Panc1 (cell line): Measurements from ENCODE around the gene ROPN1L. TPM values are rescaled to one million over a fixed set of nuclear protein-coding genes. Genes with fewer than 3 reads are reported as not detected.

Experiments used
- ATAC-seq: fragments of 200-7000 bp; cut with Tn5 transposase; 2 replicates; pipeline ENCODE4 v1.9.1; 2020; ENCODE audit warnings: mild to moderate bottlenecking, moderate library complexity
- BruUV-seq: library from RNA; stranded (reverse); fragments of 400-500 nt; replicated peaks from 2 replicates; lab custom pipeline; 2021; lab: Mats Ljungman, UMichigan
- CTCF ChIA-PET: fragments of 300-600 bp; sonication (Branson Sonifier 250); formaldehyde crosslinking; loops from one replicate; lab custom pipeline; 2022; ENCODE audit warnings: antibody characterized with exemption; lab: Charles Lee
- POLR2A ChIA-PET: fragments of 300-600 bp; sonication (Branson Sonifier 250); formaldehyde crosslinking; loops from one replicate; lab custom pipeline; 2022; ENCODE audit warnings: antibody characterized with exemption; lab: Charles Lee
- DNase-seq: peaks from one replicate; pipeline ENCODE4 v3.0.0-alpha.2; 2010; ENCODE audit warnings: low read depth, low spot score
- H3K27ac ChIP-seq: 2 replicates; pipeline ENCODE4 v1.5.1; 2011; ENCODE audit warnings: mild to moderate bottlenecking, low read length, inconsistent platforms
- H3K27me3 ChIP-seq: fragments of 200-500 bp; sonication (Bioruptor generic); 2 replicates; pipeline ENCODE4 v1.6.0; 2014; ENCODE audit warnings: low read length, inconsistent platforms; ENCODE audit not compliant: control insufficient read depth, insufficient read depth
- H3K36me3 ChIP-seq: fragments of 200-500 bp; sonication (Bioruptor generic); 2 replicates; pipeline ENCODE4 v1.5.1; 2014; ENCODE audit warnings: inconsistent platforms, mild to moderate bottlenecking, low read length, moderate library complexity; ENCODE audit not compliant: control insufficient read depth, insufficient read depth
- H3K4me1 ChIP-seq: 2 replicates; pipeline ENCODE4 v1.5.1; 2011; ENCODE audit warnings: inconsistent platforms, mild to moderate bottlenecking, low read length, moderate library complexity; ENCODE audit not compliant: control insufficient read depth, insufficient read depth
- H3K4me3 ChIP-seq, 2 experiments: 2 replicates each; pipeline ENCODE4 v1.5.1; 2011 to 2012; ENCODE audit warnings: low read depth in 2 of 2, low read length in 2 of 2, mild to moderate bottlenecking in 2 of 2, inconsistent platforms in 1 of 2, moderate library complexity in 1 of 2
- H3K9me3 ChIP-seq: fragments of 200-500 bp; sonication (Bioruptor generic); 2 replicates; pipeline ENCODE4 v1.5.1; 2014; ENCODE audit warnings: low read depth, mild to moderate bottlenecking, inconsistent platforms, low read length, moderate library complexity; ENCODE audit not compliant: control insufficient read depth, insufficient read depth
- CTCF ChIP-seq: fragments of 450-650 bp; IDR thresholded peaks from 2 replicates; pipeline ENCODE4 v1.5.1; 2017; ENCODE audit warnings: mild to moderate bottlenecking
- POLR2AphosphoS5 ChIP-seq: IDR thresholded peaks from 2 replicates; pipeline ENCODE4 v1.6.1; 2012; ENCODE audit warnings: mild to moderate bottlenecking, low read depth, low read length, moderate library complexity
- REST ChIP-seq, 2 experiments: IDR thresholded peaks; 2 replicates each; pipeline ENCODE4 v1.6.1; 2011 to 2012; ENCODE audit warnings: low read depth in 2 of 2, control low read depth in 1 of 2, low read length in 1 of 2, mild to moderate bottlenecking in 1 of 2, moderate library complexity in 1 of 2; ENCODE audit not compliant: insufficient read depth in 1 of 2
- SIN3A ChIP-seq: IDR thresholded peaks from 2 replicates; pipeline ENCODE4 v1.6.1; 2012; ENCODE audit warnings: low read depth, mild to moderate bottlenecking, low read length, moderate library complexity, borderline replicate concordance; ENCODE audit not compliant: insufficient read depth
- TCF7L2 ChIP-seq: IDR thresholded peaks from 2 replicates; pipeline ENCODE4 v1.6.1; 2011; ENCODE audit warnings: mild to moderate bottlenecking, low read depth, low read length, inconsistent platforms
- in situ Hi-C: cut with HindIII; loops from 2 replicates; pipeline ENCODE4 v1.10.0; 2016; ENCODE audit warnings: low sequenced_read_pairs, low pct_unique_long_range_greater_than_20kb
- intact Hi-C: fragments of 100-400 bp; cut with micrococcal nuclease; formaldehyde crosslinking; loops from one replicate; pipeline ENCODE4 v1.10.0; 2022; ENCODE audit not compliant: unreplicated experiment
- total RNA-seq: library from RNA; stranded (reverse); gene quantifications from one replicate; pipeline ENCODE4 v1.2.1, GENCODE V29; 2021; ENCODE audit not compliant: unreplicated experiment

Gene ROPN1L
- total RNA-seq, 1 experiment from 2014 or later = 3.0 TPM

- Histone ChIP-seq H3K27me3 (no peaks in the 10 kb centered on the region), H3K36me3 (no peaks in the 10 kb centered on the region), H3K4me3 (no peak overlapping the region), H3K4me1 (peaks cover 32% of the 10 kb centered on the region), H3K27ac (no peak overlapping the region), H3K9me3 (no peaks in the 10 kb centered on the region)
- DNase-seq = no peak
- no TSS peak for BruUV-seq
- intact Hi-C loops (loop anchor here (5.0 to 10.0 kb wide), 3 partner anchors 114 to 734 kb away; partner anchors contain the start of gene ANKRD33B), in situ Hi-C loops (no loop called here)
- CTCF ChIA-PET = interaction anchor here (0.6 to 4.9 kb wide), 3 partner anchors 110 to 177 kb away, joined by 3 to 53 read pairs (median 8); no protein-coding TSS in a partner anchor
- POLR2A ChIA-PET = interaction anchor here (0.7 kb wide), 1 partner anchor 77 kb away, joined by 3 read pairs; no protein-coding TSS in a partner anchor
- ATAC-seq = no peak
- no peak for TF ChIP-seq CTCF
- no peak for TF ChIP-seq SIN3A
- no peak for TF ChIP-seq REST (IDR thresholded peaks at IDR 0.05; ENCODE audit: insufficient read depth in 1 of 2, low read depth in 2 of 2, low read length in 1 of 2)
- no peak for TF ChIP-seq TCF7L2
- TF ChIP-seq POLR2AphosphoS5 = no peak
Observed at GRCh38 chr5:10451137-10451824, 9.6 kb downstream of the ROPN1L start.

GRCh38 chr5:10452768-10453331, 11.2 kb downstream of the ROPN1L start:
- Histone ChIP-seq H3K36me3 (no peaks in the 10 kb centered on the region), H3K4me1 (peaks cover 44% of the 10 kb centered on the region), H3K9me3 (no peaks in the 10 kb centered on the region), H3K27me3 (no peaks in the 10 kb centered on the region), H3K4me3 (no peak overlapping the region), H3K27ac (peak overlapping the region; percentile 44; the same call in 1 of the 2 replicates)
- intact Hi-C loops = loop anchor here (1.0 to 10.0 kb wide), 5 partner anchors 112 to 732 kb away; partner anchors contain the start of gene ANKRD33B
- peak; percentile 82 for TF ChIP-seq CTCF
- no peak for TF ChIP-seq POLR2AphosphoS5
- DNase-seq = peak; percentile 82
- CTCF ChIA-PET = interaction anchor here (0.5 to 4.9 kb wide), 7 partner anchors 60 to 177 kb away, joined by 3 to 53 read pairs (median 4); no protein-coding TSS in a partner anchor
- POLR2A ChIA-PET = no interaction called here
- ATAC-seq = peak; percentile 76
- in situ Hi-C loops = no loop called here
- BruUV-seq = no TSS peak
